ENCODE data around the gene RHOB.
"Not testable (repeated sequence)": the region's sequence is repeated elsewhere in the genome, so short reads cannot be mapped to it uniquely, and the experiment has no call there.

- not testable (repeated sequence) for TF ChIP-seq EZH2 (IDR thresholded peaks at IDR 0.05); POLR2AphosphoS5 (IDR thresholded peaks at IDR 0.05; ENCODE audit: borderline replicate concordance, low read depth, low read length); FOXP2 (optimal IDR thresholded peaks at IDR 0.05; ENCODE audit: control extremely low read depth, extremely low read length, insufficient read depth)
Measured at GRCh38 chr2:20435456-20435855, 11.4 kb upstream of the RHOB start.

All from SK-N-MC (cell line).